BLaER1 treated with 17β-estradiol and CSF1 and Interleukin-3, amounts not matched to agents 10 nM and 100 nM (cell line): ENCODE measurements around the gene CSNK1G1.
"Not testable (repeated sequence)": the region's sequence is repeated elsewhere in the genome, so short reads cannot be mapped to it uniquely, and the experiment has no call there.

ENCODE experiments used
- H3K27ac ChIP-seq, 11 experiments: shearing (Covaris generic); formaldehyde crosslinking; 2 replicates each; pipeline ENCODE4 v1.8.1; 2022
- H3K27me3 ChIP-seq, 11 experiments: shearing (Covaris generic); formaldehyde crosslinking; 2 replicates each; pipeline ENCODE4 v1.8.1; 2022
- H3K36me3 ChIP-seq, 11 experiments: shearing (Covaris generic); formaldehyde crosslinking; 2 replicates each; pipeline ENCODE4 v1.8.1; 2022
- H3K4me1 ChIP-seq, 10 experiments: shearing (Covaris generic); formaldehyde crosslinking; 2 replicates each; pipeline ENCODE4 v1.8.1; 2022
- H3K4me2 ChIP-seq, 11 experiments: shearing (Covaris generic); formaldehyde crosslinking; 2 replicates each; pipeline ENCODE4 v1.8.1; 2022
- H3K4me3 ChIP-seq, 10 experiments: shearing (Covaris generic); formaldehyde crosslinking; 2 replicates each; pipeline ENCODE4 v1.8.1; 2022
- H3K9ac ChIP-seq, 11 experiments: shearing (Covaris generic); formaldehyde crosslinking; 2 replicates each; pipeline ENCODE4 v1.8.1; 2022
- H3K9me3 ChIP-seq, 11 experiments: shearing (Covaris generic); formaldehyde crosslinking; replicated peaks in 1 of 11; 2 replicates each; pipeline ENCODE4 v1.8.1; 2022
- H4K20me1 ChIP-seq, 11 experiments: shearing (Covaris generic); formaldehyde crosslinking; 2 replicates each; pipeline ENCODE4 v1.8.1; 2022
- Cebpa-rat ChIP-seq, 11 experiments: shearing (Covaris generic); IDR thresholded peaks; 2 replicates each; pipeline ENCODE4 v1.8.1; 2022

The CSNK1G1 gene

DNA sequence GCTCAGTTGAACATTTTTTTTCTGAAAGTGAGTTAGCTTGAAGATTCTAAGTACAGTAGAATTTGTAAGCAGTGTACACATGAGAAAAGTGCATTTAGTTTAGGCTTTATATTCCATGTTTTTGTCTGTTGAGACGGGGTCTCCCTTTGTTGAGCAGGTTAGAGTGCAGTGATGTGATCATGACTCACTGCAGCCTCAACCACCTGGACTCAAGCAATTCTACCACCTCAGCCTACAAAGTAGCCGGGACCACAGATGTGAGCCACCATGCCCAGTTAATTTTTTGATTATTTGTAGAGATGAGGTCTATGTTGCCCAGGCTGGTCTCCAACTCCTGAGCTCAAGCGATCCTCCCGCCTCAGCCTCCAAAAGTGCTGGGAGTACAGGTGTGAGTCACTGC is 5.3 kb upstream of the CSNK1G1 start:
- Histone ChIP-seq H4K20me1 (peaks cover 0 to 8% (median 0%) of the 10 kb centered on the region in 11 experiments; a peak in 2 of 22 replicates), H3K36me3 (peaks cover 0 to 69% (median 45%) of the 10 kb centered on the region in 11 experiments; a peak in 18 of 22 replicates), H3K9me3 (no peaks in the 10 kb centered on the region), H3K27me3 (no peaks in the 10 kb centered on the region), H3K27ac (no peak overlapping the region), H3K4me2 (no peak overlapping the region), H3K4me1 (peaks cover 5 to 20% (median 13%) of the 10 kb centered on the region in 10 experiments; a peak in 19 of 20 replicates), H3K9ac (no peak overlapping the region), H3K4me3 (no peak overlapping the region)
- no peak for TF ChIP-seq Cebpa-rat (IDR thresholded peaks at IDR 0.05)

DNA sequence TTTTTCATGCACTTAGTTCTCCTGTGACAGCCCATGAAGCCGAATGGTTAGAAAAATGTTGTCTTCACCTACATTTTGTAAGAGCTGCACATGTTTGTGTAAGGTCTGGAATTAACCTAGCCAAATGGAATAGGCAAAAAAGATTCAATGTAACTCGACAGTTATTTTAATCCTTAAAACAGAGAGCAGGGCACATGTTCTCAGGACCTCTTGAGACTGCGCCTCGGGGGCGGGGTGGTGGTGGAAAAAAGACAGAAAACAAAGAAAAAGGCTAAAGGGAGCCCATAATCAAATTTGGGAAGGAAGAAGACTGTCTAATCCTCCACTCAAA is 702 bp upstream of the CSNK1G1 start:
- Histone ChIP-seq H3K4me3 (peak overlapping the region; percentile 82 to 99 (median 90)), H3K36me3 (peaks cover 0 to 36% (median 16%) of the 10 kb centered on the region in 11 experiments; a peak in 11 of 22 replicates), H3K27me3 (no peaks in the 10 kb centered on the region), H3K27ac (peak overlapping the region; percentile 39 to 85 (median 72); a peak in 20 of 22 replicates), H3K4me1 (peaks cover 17 to 29% (median 25%) of the 10 kb centered on the region in 10 experiments), H3K4me2 (peak overlapping the region; percentile 52 to 84 (median 78)), H4K20me1 (peaks cover 0 to 21% (median 4%) of the 10 kb centered on the region in 11 experiments; a peak in 11 of 22 replicates), H3K9me3 (no peaks in the 10 kb centered on the region), H3K9ac (peak overlapping the region; percentile 73 to 90 (median 86); a peak in 21 of 22 replicates)
- no peak for TF ChIP-seq Cebpa-rat (IDR thresholded peaks at IDR 0.05)

DNA sequence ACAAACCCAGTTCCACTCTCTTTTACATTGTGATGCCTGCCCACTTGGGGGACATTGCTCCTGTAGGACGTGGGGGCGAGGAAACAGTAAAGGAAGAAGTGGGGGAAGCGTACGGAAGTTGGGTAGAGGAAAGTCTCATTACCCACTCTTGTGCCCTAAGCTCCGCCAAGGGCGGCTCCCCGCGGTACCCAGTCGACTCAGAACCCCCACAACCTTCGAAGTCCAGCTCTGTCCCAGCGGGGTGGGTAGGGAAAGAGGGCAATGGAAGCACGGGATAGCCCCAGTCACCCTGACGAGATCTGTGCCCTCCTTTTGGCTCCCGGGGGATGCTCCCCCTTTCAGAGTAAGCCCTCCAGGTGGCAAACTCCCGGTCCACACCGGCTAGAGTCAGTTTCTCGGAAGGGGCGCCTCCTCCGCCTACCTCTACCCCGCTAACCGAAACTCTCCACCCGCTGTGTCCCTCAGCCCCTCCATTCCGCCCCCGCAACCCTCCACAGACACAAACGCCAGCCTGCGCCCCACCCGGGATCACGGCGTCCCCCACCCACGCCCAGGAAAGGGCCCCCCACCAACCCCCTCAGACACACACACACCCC is 527 bp downstream of the CSNK1G1 start:
- H3K27me3 ChIP-seq, result no peaks in the 10 kb centered on the region
- peak overlapping the region; percentile 77 to 92 (median 85) for H3K4me2 ChIP-seq
- TF ChIP-seq Cebpa-rat (IDR thresholded peaks at IDR 0.05), result no peak
- peak overlapping the region; percentile 82 to 99 (median 90) for H3K4me3 ChIP-seq
- peak overlapping the region; percentile 72 to 85 (median 82) for H3K27ac ChIP-seq
- H4K20me1 ChIP-seq, result peaks cover 0 to 30% (median 10%) of the 10 kb centered on the region in 11 experiments; a peak in 12 of 22 replicates
- peaks cover 23 to 34% (median 29%) of the 10 kb centered on the region in 10 experiments for H3K4me1 ChIP-seq
- peaks cover 0 to 29% (median 9%) of the 10 kb centered on the region in 11 experiments; a peak in 8 of 22 replicates for H3K36me3 ChIP-seq
- no peaks in the 10 kb centered on the region for H3K9me3 ChIP-seq
- peak overlapping the region; percentile 78 to 93 (median 88) for H3K9ac ChIP-seq

DNA sequence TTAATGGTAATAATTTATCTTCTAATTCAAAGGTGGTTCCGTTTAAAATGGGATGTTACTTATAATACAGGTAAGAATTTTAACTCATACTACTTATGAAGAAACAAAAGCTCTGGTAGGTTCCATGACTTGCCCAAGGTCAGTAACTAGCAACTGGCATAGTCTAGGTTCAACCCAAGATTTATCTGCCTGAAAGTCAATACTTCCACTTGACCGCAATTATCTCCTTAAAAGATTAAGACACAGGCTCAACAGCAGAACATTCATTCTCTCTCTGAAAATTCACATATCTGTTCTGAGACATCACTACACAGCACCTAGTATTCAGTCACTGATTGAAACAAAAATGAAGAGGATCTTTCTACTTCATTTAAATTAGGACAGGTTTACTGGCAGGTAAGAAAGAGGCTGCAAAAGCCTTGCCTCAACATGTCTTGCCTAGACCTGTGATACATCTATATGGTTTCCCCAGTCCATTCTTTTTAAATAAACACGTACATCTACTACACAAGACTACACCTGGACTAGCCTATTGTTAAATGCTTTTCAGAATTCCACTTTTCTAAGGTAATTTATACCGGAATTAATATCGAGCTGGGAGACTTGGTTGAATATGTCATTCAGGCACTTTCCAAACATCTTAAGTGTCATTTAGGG is 1.2 kb downstream of the CSNK1G1 start:
- H4K20me1 ChIP-seq, result peaks cover 0 to 36% (median 10%) of the 10 kb centered on the region in 11 experiments; a peak in 12 of 22 replicates
- no peak for TF ChIP-seq Cebpa-rat (IDR thresholded peaks at IDR 0.05)
- no peaks in the 10 kb centered on the region for H3K27me3 ChIP-seq
- H3K9ac ChIP-seq, result peak overlapping the region; percentile 78 to 93 (median 88)
- peak overlapping the region; percentile 77 to 92 (median 85) for H3K4me2 ChIP-seq
- no peaks in the 10 kb centered on the region for H3K9me3 ChIP-seq
- peak overlapping the region; percentile 72 to 85 (median 82); a peak in 21 of 22 replicates for H3K27ac ChIP-seq
- H3K4me1 ChIP-seq, result peaks cover 23 to 34% (median 29%) of the 10 kb centered on the region in 10 experiments
- peak overlapping the region; percentile 82 to 99 (median 90) for H3K4me3 ChIP-seq
- H3K36me3 ChIP-seq, result peaks cover 0 to 29% (median 9%) of the 10 kb centered on the region in 11 experiments; a peak in 8 of 22 replicates

DNA sequence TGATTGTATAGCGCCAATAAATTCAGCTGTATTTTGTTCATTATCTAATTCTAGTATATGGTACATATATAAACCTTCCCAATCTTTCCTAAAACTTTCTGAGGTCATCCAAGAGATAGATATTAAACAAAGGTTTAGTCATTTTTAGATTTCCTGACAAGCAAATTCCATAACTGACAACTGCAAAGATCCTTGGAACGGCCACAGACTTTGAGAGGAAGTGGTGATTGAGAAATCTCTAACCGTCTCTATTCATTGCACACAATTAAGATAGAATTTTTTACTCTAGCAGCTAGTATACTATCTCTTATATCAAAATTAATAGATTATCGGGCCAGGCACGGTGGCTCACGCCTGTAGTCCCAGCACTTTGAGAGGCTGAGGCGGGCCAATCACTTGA is 4.7 kb downstream of the CSNK1G1 start:
- Histone ChIP-seq H3K4me1 (peaks cover 9 to 23% (median 15%) of the 10 kb centered on the region in 10 experiments; a peak in 19 of 20 replicates), H3K36me3 (peaks cover 7 to 50% (median 22%) of the 10 kb centered on the region in 11 experiments; a peak in 20 of 22 replicates), H3K27me3 (no peaks in the 10 kb centered on the region), H4K20me1 (peaks cover 0 to 70% (median 18%) of the 10 kb centered on the region in 11 experiments; a peak in 12 of 22 replicates), H3K9ac (peak overlapping the region in 1 of 11 experiments; percentile 48; a peak in 1 of 22 replicates), H3K27ac (no peak overlapping the region), H3K9me3 (no peaks in the 10 kb centered on the region), H3K4me3 (no peak overlapping the region), H3K4me2 (peak overlapping the region in 5 of 11 experiments; percentile 7 to 37 (median 23); a peak in 4 of 22 replicates)
- TF ChIP-seq Cebpa-rat (IDR thresholded peaks at IDR 0.05), result no peak

DNA sequence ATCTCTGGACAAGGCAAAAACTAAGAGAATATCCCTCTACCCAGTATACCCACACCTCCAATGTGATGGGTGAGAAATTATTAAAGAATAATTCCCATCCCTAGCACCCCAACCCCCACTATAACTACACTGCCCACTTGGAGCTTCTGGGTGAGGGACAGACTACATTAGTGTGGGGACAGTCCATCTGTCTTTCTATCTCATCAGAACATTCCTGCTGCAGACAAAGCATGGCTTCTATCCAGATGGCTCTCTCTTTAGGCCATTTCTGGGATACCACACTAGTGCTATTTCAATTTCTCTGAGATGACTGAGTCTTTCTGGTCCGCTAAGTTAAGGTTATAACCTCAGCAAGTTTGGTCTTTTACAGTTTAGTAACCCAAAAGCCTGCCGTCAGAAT is 6.6 kb downstream of the CSNK1G1 start:
- Histone ChIP-seq H3K4me2 (no peak overlapping the region), H3K4me1 (peaks cover under 1 to 16% (median 7%) of the 10 kb centered on the region in 10 experiments; a peak in 17 of 20 replicates), H3K27me3 (no peaks in the 10 kb centered on the region), H3K9ac (no peak overlapping the region), H3K36me3 (peaks cover 12 to 50% (median 22%) of the 10 kb centered on the region in 11 experiments; a peak in 20 of 22 replicates), H4K20me1 (peaks cover 0 to 87% (median 27%) of the 10 kb centered on the region in 11 experiments; a peak in 12 of 22 replicates), H3K9me3 (no peaks in the 10 kb centered on the region), H3K4me3 (no peak overlapping the region), H3K27ac (no peak overlapping the region)
- no peak for TF ChIP-seq Cebpa-rat (IDR thresholded peaks at IDR 0.05)

DNA sequence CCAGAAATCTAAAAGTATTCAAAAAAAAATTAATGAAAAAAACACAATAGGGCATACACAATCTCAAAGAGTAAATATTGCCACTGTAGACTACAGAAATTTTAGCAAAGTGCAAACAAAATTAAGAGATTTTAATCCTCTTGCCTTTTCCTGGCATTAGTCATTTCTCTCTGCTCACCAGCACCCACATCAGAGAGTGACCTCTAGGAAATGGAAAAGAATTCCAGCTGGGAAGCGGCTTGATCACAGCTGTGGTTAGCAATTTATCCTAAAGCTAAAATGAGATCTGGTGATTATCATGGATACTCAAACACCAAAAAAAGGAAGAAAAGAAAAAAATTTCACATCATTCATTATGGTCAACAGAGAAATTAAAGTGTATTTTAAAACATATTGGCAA is 7.5 kb downstream of the CSNK1G1 start:
- Histone ChIP-seq H3K27me3 (no peaks in the 10 kb centered on the region), H3K4me2 (no peak overlapping the region), H3K36me3 (peaks cover 12 to 50% (median 22%) of the 10 kb centered on the region in 11 experiments; a peak in 20 of 22 replicates), H4K20me1 (peaks cover 0 to 87% (median 27%) of the 10 kb centered on the region in 11 experiments; a peak in 12 of 22 replicates), H3K9ac (no peak overlapping the region), H3K27ac (no peak overlapping the region), H3K4me3 (no peak overlapping the region), H3K9me3 (no peaks in the 10 kb centered on the region), H3K4me1 (peaks cover 0 to 11% (median 6%) of the 10 kb centered on the region in 10 experiments; a peak in 9 of 20 replicates)
- TF ChIP-seq Cebpa-rat (IDR thresholded peaks at IDR 0.05), result no peak

DNA sequence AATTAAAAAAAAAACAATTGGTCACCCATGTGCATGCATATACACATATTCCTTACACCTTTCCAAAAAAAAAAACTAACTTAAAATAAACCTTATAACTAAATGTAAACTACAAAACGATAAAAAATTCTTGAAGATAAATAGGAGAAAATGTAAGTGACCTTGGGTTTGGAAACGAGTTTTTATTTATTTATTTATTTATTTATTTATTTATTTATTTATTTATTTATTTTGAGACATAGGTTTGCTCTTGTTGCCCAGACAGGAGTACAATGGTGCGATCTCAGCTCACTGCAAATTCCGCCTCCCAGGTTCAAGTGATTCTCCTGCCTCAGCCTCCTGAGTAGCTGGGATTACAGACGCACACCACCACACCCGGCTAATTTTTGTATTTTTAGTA is 9.7 kb downstream of the CSNK1G1 start:
- H3K27me3 ChIP-seq, H3K4me2 ChIP-seq, H3K4me3 ChIP-seq, H3K27ac ChIP-seq, H3K9ac ChIP-seq, H3K9me3 ChIP-seq, H3K4me1 ChIP-seq: not testable (repeated sequence)
- H4K20me1 ChIP-seq, result peaks cover 0 to 86% (median 24%) of the 10 kb centered on the region in 11 experiments; a peak in 11 of 22 replicates
- peaks cover 19 to 62% (median 36%) of the 10 kb centered on the region in 11 experiments; a peak in 21 of 22 replicates for H3K36me3 ChIP-seq
